ENCODE data around the gene BRIP1.
"Not testable (repeated sequence)": the region's sequence is repeated elsewhere in the genome, so short reads cannot be mapped to it uniquely, and the experiment has no call there.

Gene BRIP1

GRCh38 chr17:61723914-61724313 is 139.4 kb downstream of the BRIP1 start:
- no peak for DNase-seq

- DNase-seq, result no peak
Observed at GRCh38 chr17:61723183-61723582, 140.1 kb downstream of the BRIP1 start.

DNA sequence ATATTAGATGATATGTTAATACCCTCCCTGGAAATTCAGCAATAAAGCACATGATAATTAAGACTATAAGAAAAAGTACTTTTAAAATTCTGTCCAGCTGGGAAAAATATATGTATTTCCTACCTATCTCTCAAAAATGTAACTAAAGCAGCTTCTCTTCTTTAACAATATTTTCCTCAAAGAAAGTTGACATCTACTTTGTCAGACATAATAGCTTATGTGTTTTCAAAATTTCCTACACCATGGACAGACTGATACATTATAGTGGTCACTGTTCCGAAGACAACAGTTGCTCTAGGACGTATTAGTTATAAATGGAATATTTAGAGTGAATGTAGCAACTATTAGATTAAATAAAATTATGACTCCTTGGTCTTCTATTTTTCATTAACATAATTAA is 140.9 kb downstream of the BRIP1 start:
- no peak for DNase-seq

DNA sequence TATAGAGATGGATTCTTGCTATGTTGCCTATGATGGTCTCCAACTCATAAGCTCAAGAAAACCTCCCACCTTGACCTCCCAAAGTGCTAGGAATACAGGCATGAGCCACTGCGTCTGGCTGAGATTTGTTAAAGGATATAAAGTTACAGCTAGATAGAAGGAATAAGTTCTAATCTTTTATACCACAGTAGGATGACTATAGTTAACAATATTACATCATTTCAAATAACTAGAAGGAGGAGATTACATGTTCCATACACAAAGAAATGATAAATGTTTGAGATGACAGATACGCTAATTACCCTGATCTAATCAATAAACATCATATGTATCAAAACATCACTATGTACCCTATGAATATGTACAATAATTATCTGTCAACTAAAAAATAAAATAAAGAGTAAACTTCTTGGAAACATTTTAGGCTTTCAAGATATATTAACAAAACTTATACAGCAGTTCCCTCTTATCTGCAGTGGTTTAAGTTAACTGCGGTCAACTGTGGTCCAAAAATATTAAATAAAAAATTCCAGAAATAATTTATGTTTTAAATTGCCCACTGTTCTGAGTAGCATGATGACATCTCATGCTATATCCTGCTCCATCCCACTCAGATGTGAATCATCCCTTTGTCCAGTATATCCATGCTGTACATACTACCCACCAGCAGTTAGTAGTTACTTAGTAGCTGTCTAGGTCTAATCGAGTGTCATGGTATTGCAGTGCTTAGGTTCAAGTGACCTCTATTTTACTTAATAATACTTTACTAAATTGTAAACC is 143.1 kb downstream of the BRIP1 start:
- no peak for DNase-seq

DNA sequence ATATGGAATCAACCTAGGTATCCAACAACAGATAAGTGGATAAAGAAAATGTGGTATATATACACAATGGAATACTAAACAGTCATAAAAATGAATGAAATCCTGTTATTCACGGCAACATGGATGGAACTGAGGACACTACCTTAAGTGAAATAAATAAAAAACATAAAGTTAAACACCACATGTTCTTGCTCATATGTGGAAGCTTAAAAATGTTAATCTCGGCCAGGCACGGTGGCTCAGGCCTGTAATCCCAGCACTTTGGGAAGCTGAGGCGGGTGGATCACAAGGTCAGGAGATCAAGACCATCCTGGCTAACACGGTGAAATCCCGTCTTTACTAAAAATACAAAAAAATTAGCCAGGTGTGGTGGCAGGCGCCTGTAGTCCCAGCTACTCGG is 144.1 kb downstream of the BRIP1 start:
- not testable (repeated sequence) for DNase-seq

GRCh38 chr17:61718022-61718421 is 145.3 kb downstream of the BRIP1 start:
- DNase-seq, result no peak

DNA sequence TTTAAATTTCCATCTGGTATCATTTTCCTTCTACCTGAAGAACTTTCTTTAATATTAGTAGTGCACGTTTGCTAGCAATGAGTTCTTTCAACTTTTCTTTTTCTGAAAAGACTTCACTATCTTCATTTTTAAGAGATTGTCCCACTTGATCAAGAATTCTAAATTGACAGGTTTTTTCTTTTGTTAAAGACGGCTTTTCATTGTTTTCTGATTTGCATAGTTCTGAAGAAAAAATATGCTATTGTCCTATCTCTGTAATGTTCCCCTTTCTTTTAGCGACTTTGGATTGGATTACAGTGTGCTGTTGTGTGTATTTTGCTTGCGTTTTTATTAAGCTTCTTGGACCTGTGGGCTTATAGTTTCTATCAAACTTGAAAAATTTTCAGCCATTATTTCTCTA is 146.0 kb downstream of the BRIP1 start:
- DNase-seq, result no peak

GRCh38 chr17:61716225-61716829 is 147.0 kb downstream of the BRIP1 start:
- no peak for DNase-seq

GRCh38 chr17:61715348-61715747 is 148.0 kb downstream of the BRIP1 start:
- DNase-seq, result no peak

GRCh38 chr17:61714300-61714699 is 149.0 kb downstream of the BRIP1 start:
- DNase-seq, result no peak

DNA sequence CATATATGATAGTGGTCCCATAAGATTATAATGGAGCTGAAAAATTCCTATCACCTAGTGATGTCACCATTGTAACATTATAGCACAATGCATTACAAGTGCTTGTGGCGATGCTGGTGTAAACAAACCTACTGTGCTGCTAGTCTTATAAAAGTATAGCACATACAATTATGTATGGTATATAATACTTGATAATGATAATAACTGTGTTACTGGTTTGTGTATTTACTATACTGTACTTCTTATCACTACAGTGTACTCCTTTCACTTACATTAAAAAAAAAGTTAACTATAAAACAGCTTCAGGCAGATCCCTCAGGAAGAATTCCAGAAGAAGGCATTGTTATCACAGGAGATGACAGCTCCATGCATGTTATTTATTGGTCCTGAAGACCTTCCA is 150.3 kb downstream of the BRIP1 start:
- DNase-seq, result no peak

DNA sequence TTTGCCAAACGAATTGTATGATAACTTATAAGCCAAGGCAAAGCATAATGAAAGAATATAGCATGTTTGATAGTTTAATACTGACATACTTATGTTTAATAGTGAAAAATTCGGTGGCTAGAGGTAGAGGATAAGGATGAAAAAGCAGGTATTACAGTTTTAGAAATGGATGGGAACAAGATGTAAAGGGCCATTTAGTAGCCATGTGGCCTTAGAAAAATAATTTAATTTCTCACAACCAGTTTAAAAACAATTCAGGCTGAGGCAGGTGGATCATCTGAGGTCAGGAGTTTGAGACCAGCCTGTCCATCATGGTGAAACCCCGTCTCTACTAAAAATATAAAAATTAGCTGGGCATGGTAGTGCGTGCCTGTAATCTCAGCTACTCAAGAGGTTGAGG is 152.8 kb downstream of the BRIP1 start:
- DNase-seq, result no peak

- DNase-seq, result no peak
Observed at GRCh38 chr17:61709567-61709966, 153.8 kb downstream of the BRIP1 start.

GRCh38 chr17:61704935-61705449 is 158.3 kb downstream of the BRIP1 start:
- DNase-seq, result no peak

DNA sequence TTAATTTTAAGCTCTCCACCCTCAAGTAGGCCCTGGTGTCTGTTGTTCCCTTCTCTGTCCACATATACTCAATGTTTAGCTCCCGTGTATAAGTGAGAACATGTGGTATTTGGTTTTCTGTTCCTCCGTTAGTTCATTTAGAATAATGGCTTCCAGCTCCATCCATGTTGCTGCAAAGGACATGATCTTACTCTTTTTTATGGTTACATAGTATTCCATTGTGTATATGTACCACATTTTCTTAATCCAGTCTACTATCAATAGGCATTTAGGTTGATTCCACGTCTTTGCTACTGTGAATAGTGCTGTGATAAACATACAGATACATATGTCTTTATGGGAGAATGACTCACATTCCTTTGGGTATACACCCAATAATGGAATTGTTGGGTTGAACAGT is 160.9 kb downstream of the BRIP1 start:
- no peak for DNase-seq

- no peak for DNase-seq
Observed at GRCh38 chr17:61701978-61702377, 161.3 kb downstream of the BRIP1 start.

DNA sequence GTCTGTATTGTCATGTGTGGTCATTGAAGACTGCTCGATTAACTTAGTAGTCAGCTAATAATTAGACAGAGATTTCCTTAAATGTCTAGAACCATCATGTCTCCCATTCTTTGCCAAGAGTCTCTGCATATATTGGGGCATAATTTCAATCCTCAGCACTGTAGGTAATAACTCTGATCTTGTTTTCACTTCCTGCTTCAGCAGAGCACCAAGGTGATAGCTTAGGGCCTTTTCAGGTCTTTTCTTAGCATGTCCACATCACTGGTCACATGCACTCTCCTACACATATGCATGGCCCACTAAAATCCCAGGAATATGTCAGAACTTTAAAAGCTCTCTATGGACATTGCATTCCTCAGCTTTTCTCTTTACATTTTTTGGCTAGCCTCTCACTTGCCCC is 162.0 kb downstream of the BRIP1 start:
- no peak for DNase-seq

DNA sequence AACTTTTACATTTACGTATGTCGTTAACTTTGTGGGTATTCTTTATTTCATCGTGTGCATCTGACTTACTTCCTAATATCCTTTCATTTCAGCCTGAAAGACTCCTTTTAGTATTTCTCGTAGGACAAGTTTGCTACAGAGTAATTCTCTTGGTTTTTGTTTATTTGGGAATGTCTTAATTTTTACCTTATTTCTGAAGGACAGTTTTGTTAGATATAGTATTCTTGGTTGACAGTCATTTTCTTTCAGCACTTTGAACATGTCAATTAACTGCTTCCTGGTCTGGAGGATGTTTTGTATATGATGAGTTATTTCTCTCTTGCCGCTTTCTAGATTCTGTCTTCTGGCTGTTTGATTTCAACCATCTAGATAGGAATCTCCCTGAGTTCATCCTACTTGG is 163.1 kb downstream of the BRIP1 start:
- no peak for DNase-seq

GRCh38 chr17:61699694-61700093 is 163.6 kb downstream of the BRIP1 start:
- no peak for DNase-seq

- DNase-seq, result no peak
Observed at GRCh38 chr17:61699032-61699431, 164.3 kb downstream of the BRIP1 start.

GRCh38 chr17:61698244-61698643 is 165.1 kb downstream of the BRIP1 start:
- no peak for DNase-seq

- DNase-seq, result no peak
Observed at GRCh38 chr17:61695779-61696337, 167.5 kb downstream of the BRIP1 start.

- no peak for DNase-seq
Observed at GRCh38 chr17:61694095-61694494, 169.2 kb downstream of the BRIP1 start.

DNA sequence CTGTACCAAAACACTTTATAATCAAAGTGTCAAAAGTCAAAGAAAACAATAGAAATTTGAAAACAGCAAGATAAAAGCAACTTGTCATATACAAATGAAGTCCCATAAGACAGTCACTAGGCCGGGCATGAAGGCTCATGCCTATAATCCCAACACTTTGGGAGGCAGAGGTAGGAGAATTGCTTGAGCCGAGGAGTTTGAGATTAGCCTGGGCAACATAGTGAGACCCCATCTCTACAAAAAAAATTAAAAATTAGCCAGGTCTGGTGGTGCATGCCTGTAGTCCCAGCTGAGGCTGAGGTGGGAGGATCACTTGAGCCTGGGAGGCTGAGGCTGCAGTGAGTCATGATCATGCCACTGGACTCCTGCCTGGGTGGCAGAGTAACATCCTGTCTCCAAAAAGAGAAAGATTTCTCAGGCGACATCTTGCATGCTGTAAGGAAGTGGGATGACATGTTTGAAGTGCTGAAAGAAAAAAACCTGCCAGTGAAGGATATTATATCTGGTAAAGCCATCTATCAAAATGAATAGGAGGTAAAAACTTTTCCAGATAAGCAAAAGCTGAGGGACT is 173.6 kb downstream of the BRIP1 start:
- DNase-seq, result no peak
